Activated T-helper 1 cell treated with anti-CD3 and anti-CD28 coated beads, Interleukin-12 subunit alpha, Interleukin-12 subunit beta, Interleukin-2, Interleukin-4 antibody, amounts not matched to agents 30 ng/mL and 10 ng/mL and 1 ng/mL, durations not matched to agents 14 hours and 24 hours and 36 hours (primary cell): ENCODE results near the gene SEM1. TPM values are rescaled to one million over a fixed set of nuclear protein-coding genes. Genes with fewer than 3 reads are reported as not detected.
"Not testable (repeated sequence)": the region's sequence is repeated elsewhere in the genome, so short reads cannot be mapped to it uniquely, and the experiment has no call there.

ENCODE experiments used
- DNase-seq: peaks from one replicate; pipeline ENCODE4 v3.0.0; 2021; ENCODE audit warnings: low spot score
- H3K27ac Mint-ChIP-seq: one replicate; pipeline ENCODE4 v1.8.0; 2021; ENCODE audit warnings: mild to moderate bottlenecking, mixed read lengths
- H3K27me3 Mint-ChIP-seq: one replicate; pipeline ENCODE4 v1.8.0; 2022; ENCODE audit warnings: mild to moderate bottlenecking, moderate library complexity, mixed read lengths; ENCODE audit not compliant: insufficient read depth
- H3K36me3 Mint-ChIP-seq: one replicate; pipeline ENCODE4 v1.8.0; 2021; ENCODE audit warnings: low read depth, mixed read lengths
- H3K4me1 Mint-ChIP-seq: one replicate; pipeline ENCODE4 v1.8.0; 2021; ENCODE audit warnings: low read depth, mixed read lengths
- H3K4me3 Mint-ChIP-seq: one replicate; pipeline ENCODE4 v1.8.0; 2021; ENCODE audit warnings: mild to moderate bottlenecking, moderate library complexity, mixed read lengths
- H3K9me3 Mint-ChIP-seq: one replicate; pipeline ENCODE4 v1.8.0; 2021; ENCODE audit warnings: mixed read lengths
- intact Hi-C: fragments of 100-400 bp; cut with micrococcal nuclease; formaldehyde crosslinking; loops from one replicate; pipeline ENCODE4 v1.15.1; 2024
- total RNA-seq: library from RNA; stranded (reverse); gene quantifications from 2 replicates; pipeline ENCODE4 v1.2.3, GENCODE V29; 2022

Gene SEM1
- total RNA-seq, 1 donor from 2014 or later, result 42.8 TPM

DNA sequence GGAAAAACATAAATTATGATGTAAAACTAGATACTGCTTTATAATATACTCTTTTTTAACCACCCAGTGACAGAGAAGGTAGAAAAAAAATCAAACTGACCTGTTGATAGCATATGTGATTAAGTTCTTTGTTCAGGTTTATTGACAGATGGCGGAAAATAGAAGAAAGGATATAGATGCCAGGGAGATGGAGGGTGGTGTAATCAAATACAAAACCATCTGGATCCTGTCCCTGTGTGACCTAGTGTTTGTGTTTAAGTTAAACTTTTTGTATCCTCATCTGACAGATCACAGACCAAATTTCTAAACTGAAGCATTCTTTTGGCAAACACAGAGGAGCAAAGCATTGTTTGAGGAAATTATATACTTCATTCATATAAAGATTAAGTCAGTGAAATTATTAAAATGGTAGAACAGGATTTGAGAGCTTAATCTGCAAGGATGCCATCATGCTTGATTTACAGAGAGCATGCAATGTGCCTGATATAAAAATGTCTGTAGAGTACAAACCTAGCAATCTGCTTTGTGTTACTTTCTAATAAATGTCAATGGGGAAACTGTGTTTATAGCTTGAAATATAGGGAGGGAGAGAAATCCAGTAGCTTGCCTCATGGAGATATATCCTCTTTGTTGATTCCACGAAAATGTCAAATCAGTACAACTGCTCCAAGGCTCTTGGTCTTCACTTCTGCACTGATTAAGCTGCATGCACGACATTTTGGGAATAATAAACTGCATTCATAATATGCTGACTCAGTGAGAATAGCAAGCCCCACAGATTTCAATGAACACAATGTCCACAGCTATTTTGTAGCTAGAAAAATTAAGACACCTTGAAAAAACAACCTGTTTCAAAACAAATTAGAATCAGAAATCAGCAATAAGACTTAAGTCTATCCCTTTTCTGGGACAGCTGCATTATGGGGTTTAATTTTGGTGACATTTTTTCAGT, 39.0 kb downstream of the SEM1 start:
- H3K4me1 Mint-ChIP-seq, result no peaks in the 10 kb centered on the region
- H3K36me3 Mint-ChIP-seq, result no peaks in the 10 kb centered on the region
- no peak overlapping the region for H3K4me3 Mint-ChIP-seq
- intact Hi-C loops, result no loop called here
- no peaks in the 10 kb centered on the region for H3K9me3 Mint-ChIP-seq
- no peak overlapping the region for H3K27ac Mint-ChIP-seq
- no peaks in the 10 kb centered on the region for H3K27me3 Mint-ChIP-seq
- DNase-seq, result no peak

DNA sequence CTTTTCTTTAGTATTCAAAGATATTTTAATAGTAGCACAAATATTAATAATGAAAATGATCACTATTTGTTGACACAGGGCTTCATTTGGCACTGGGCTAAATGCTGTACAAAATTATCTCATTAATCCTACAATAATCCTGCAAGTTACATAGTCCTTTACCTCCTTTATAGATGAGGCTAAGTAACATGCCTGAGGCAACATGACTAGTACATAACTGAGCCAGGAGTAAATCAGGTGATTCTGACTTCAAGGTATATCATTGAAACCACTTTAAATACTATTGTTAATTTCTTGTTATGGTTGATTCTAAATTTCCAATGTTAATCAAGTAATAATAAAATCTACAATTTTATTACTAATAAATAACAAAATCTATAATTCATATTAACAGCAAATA, 39.8 kb downstream of the SEM1 start:
- Mint-ChIP-seq H3K27me3 (no peaks in the 10 kb centered on the region), H3K9me3 (no peaks in the 10 kb centered on the region), H3K27ac (no peak overlapping the region), H3K36me3 (no peaks in the 10 kb centered on the region), H3K4me3 (no peak overlapping the region), H3K4me1 (no peaks in the 10 kb centered on the region)
- no peak for DNase-seq
- intact Hi-C loops, result no loop called here

DNA sequence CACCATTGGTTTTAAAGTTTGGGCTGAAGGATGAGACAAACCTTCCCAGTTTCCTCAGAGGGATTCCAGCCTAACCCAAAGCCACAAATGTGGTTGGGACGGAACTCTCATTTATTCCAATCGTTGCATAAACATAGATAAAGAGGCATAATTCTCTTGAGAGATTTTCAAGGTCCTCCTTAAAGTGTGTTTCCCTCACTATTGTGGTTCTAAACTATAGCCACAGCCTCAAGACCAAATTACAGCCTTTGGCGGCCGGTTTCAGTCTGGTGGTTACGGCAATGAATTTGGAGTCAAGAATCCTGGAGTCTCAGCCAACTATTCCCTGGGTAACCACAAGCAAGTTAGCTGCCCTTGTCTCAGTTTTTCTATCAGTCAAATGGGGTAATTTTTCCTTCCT, 42.6 kb downstream of the SEM1 start:
- Mint-ChIP-seq H3K27ac (no peak overlapping the region), H3K9me3 (no peaks in the 10 kb centered on the region), H3K4me3 (no peak overlapping the region), H3K36me3 (no peaks in the 10 kb centered on the region), H3K27me3 (no peaks in the 10 kb centered on the region), H3K4me1 (peaks cover 9% of the 10 kb centered on the region)
- DNase-seq, result no peak
- intact Hi-C loops, result no loop called here

DNA sequence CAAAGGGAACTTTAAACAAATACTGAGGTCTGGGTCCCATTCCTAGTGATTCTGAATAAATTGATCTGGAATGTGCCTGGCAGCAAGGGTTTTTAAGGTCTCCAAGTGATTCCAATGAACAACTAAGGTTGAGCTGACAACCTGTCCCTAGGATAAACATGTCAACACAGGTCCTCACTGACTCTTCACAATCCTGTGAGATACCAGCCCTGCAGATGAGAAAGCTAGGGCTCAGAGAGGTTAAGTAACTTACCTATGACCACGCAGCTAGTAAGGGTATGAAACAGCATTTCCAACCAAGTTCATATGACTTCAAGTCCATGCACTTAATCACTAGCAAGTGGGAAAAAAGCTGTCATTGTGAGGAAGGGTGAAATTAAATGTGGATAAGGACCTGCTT, 44.0 kb downstream of the SEM1 start:
- intact Hi-C loops, result no loop called here
- no peaks in the 10 kb centered on the region for H3K36me3 Mint-ChIP-seq
- no peaks in the 10 kb centered on the region for H3K27me3 Mint-ChIP-seq
- DNase-seq, result no peak
- peaks cover 9% of the 10 kb centered on the region for H3K4me1 Mint-ChIP-seq
- H3K4me3 Mint-ChIP-seq, result no peak overlapping the region
- no peak overlapping the region for H3K27ac Mint-ChIP-seq
- H3K9me3 Mint-ChIP-seq, result no peaks in the 10 kb centered on the region

DNA sequence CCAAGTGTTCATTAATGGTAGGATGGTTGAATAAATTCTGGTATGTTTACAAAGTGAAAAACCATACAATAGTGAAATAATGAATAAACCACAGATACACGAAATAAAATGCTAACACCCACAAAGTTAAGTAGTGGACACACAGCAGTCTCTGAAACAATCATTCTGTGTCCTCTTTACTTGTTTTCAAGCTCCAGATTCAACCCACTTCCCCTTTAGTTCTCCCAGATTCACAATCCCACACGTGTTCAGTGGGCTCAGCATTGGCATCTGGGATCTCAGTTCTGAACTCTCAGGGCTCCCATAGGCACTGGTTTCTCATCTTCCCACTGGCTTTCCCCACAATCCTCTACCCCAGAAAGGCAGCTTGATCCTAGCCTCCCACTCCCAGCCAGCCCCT, 44.9 kb downstream of the SEM1 start:
- intact Hi-C loops, result no loop called here

GRCh38 chr7:96663871-96664445, 45.7 kb downstream of the SEM1 start:
- Mint-ChIP-seq H3K27me3 (no peaks in the 10 kb centered on the region), H3K36me3 (no peaks in the 10 kb centered on the region), H3K27ac (no peak overlapping the region), H3K4me1 (peaks cover 9% of the 10 kb centered on the region), H3K9me3 (no peaks in the 10 kb centered on the region), H3K4me3 (no peak overlapping the region)
- no peak for DNase-seq
- intact Hi-C loops, result no loop called here

More for the DNA sequence above, 44.9 kb downstream of the SEM1 start:
- H3K9me3 Mint-ChIP-seq, result no peaks in the 10 kb centered on the region
- no peaks in the 10 kb centered on the region for H3K36me3 Mint-ChIP-seq
- DNase-seq, result no peak
- no peak overlapping the region for H3K4me3 Mint-ChIP-seq
- H3K27me3 Mint-ChIP-seq, result no peaks in the 10 kb centered on the region
- no peak overlapping the region for H3K27ac Mint-ChIP-seq
- peaks cover 9% of the 10 kb centered on the region for H3K4me1 Mint-ChIP-seq

DNA sequence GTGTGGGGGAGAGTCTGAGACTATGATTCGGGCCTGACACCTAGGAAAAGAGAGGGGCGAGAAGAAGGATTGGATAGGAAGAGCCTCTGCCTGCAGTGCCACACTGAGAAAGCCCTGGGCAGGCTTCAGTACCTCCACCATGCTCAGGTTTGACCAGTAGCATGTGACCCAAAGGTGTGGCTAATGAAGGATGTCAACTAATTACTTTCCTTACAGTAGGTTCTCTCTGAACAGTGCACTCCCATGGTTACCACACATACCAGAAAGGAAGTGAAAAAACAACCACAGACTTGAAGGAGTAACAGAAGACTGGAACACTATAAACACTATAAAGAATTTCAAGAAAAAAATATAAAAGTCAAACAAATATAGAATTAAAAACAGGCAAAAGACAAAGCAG, 46.2 kb downstream of the SEM1 start:
- peaks cover 9% of the 10 kb centered on the region for H3K4me1 Mint-ChIP-seq
- H3K36me3 Mint-ChIP-seq, result no peaks in the 10 kb centered on the region
- no peak for DNase-seq
- no peaks in the 10 kb centered on the region for H3K9me3 Mint-ChIP-seq
- H3K27me3 Mint-ChIP-seq, result no peaks in the 10 kb centered on the region
- H3K27ac Mint-ChIP-seq, result no peak overlapping the region
- intact Hi-C loops, result no loop called here
- no peak overlapping the region for H3K4me3 Mint-ChIP-seq

GRCh38 chr7:96662151-96662550, 47.5 kb downstream of the SEM1 start:
- H3K4me3 Mint-ChIP-seq, H3K27ac Mint-ChIP-seq, H3K4me1 Mint-ChIP-seq, intact Hi-C loops, H3K36me3 Mint-ChIP-seq, H3K9me3 Mint-ChIP-seq, DNase-seq, H3K27me3 Mint-ChIP-seq: not testable (repeated sequence)

DNA sequence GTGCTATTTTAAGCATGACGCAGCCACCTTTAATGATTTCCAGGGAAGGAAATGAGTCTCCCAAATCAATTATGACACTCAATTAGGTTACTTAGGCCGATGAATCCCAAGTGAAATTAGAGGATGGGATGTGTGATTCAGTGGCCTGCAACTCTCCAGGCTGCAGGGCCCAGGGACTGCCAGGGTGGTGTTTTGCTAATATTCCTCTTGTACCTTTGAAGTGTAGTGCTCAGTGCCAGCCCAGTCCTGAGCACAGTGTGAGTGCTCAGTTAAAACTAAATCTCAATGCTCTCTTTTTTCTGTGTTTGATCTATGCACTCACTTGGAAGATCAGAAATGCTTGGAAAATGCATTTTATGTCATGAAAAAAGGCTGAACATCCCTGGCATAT, 51.6 kb downstream of the SEM1 start:
- Mint-ChIP-seq H3K9me3 (no peaks in the 10 kb centered on the region), H3K4me1 (peaks cover 1% of the 10 kb centered on the region), H3K36me3 (no peaks in the 10 kb centered on the region), H3K27ac (no peak overlapping the region), H3K4me3 (no peak overlapping the region), H3K27me3 (no peaks in the 10 kb centered on the region)
- DNase-seq, result no peak
- intact Hi-C loops, result no loop called here

DNA sequence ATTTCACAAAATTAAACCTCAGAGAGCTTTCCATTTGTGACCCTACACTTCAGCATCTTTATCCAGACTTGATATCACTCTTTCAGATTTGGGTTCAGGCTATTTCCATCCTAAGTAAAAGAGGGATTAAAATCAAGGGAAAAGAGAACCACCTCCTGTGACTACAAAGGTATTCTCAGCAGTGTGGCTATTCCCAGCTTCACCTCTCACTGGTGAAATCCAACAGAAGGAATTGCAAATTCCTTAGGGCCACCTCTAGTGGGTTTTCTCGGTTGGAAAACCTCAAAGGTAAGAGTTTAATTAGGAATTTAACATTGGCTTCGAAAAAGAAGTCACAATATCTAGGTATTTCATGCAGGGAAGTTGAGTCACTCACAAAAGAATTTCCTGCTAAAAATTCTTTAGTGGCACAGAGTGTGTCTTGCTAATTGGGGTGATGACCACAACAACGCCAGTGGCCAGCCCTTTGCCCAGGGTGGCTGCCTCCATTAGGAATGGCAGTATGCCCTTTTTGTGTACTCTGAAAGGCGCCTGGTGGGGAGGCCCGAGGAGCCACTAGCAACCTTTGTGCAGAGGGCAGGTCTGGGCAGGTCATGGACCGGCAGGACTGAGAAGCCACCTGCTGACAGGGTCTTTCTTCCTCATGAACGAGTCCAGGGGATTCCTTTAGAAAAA, 52.2 kb downstream of the SEM1 start:
- Mint-ChIP-seq H3K27me3 (no peaks in the 10 kb centered on the region), H3K27ac (no peak overlapping the region), H3K9me3 (no peaks in the 10 kb centered on the region), H3K36me3 (no peaks in the 10 kb centered on the region), H3K4me3 (no peak overlapping the region), H3K4me1 (no peaks in the 10 kb centered on the region)
- intact Hi-C loops, result no loop called here
- DNase-seq, result no peak

GRCh38 chr7:96655956-96656355, 53.7 kb downstream of the SEM1 start:
- Mint-ChIP-seq H3K9me3 (no peaks in the 10 kb centered on the region), H3K36me3 (no peaks in the 10 kb centered on the region), H3K27me3 (no peaks in the 10 kb centered on the region), H3K27ac (no peak overlapping the region), H3K4me3 (no peak overlapping the region), H3K4me1 (no peaks in the 10 kb centered on the region)
- intact Hi-C loops, result no loop called here
- DNase-seq, result no peak

- Mint-ChIP-seq H3K4me3 (no peak overlapping the region), H3K27ac (no peak overlapping the region), H3K4me1 (no peaks in the 10 kb centered on the region), H3K36me3 (no peaks in the 10 kb centered on the region), H3K9me3 (no peaks in the 10 kb centered on the region), H3K27me3 (peaks cover 2% of the 10 kb centered on the region)
- DNase-seq, result no peak
- intact Hi-C loops, result no loop called here
Observed at GRCh38 chr7:96654630-96655188, 54.9 kb downstream of the SEM1 start.

GRCh38 chr7:96649981-96650380, 59.7 kb downstream of the SEM1 start:
- intact Hi-C loops, result no loop called here
- Mint-ChIP-seq H3K9me3 (no peaks in the 10 kb centered on the region), H3K27me3 (peaks cover 2% of the 10 kb centered on the region), H3K27ac (no peak overlapping the region), H3K4me3 (no peak overlapping the region), H3K36me3 (no peaks in the 10 kb centered on the region), H3K4me1 (no peaks in the 10 kb centered on the region)
- DNase-seq, result no peak
